PFSK-1 (cell line): ENCODE measurements around the gene ADIRF.

ENCODE experiments used
- FOXP2 ChIP-seq: optimal IDR thresholded peaks from 2 replicates; pipeline ENCODE3; 2011; ENCODE audit warnings: borderline replicate concordance, control low read depth, inconsistent platforms; ENCODE audit not compliant: insufficient read depth; ENCODE audit errors: extremely low read length, extremely low read depth
- POLR2AphosphoS5 ChIP-seq: IDR thresholded peaks from 2 replicates; pipeline ENCODE4 v1.6.1; 2012; ENCODE audit warnings: low read depth, mild to moderate bottlenecking, control low read depth, low read length, moderate library complexity
- REST ChIP-seq, 2 experiments: IDR thresholded peaks; 2 replicates each; pipeline versions ENCODE4 v1.6.1 to v1.8.0; 2011 to 2012; ENCODE audit warnings: low read depth in 2 of 2, low read length in 2 of 2, control low read depth in 1 of 2, inconsistent platforms in 1 of 2, mild to moderate bottlenecking in 1 of 2, moderate library complexity in 1 of 2; ENCODE audit not compliant: insufficient read depth in 1 of 2
- SIN3A ChIP-seq: IDR thresholded peaks from 2 replicates; pipeline ENCODE4 v1.6.1; 2012; ENCODE audit warnings: mild to moderate bottlenecking, low read length, moderate library complexity, borderline replicate concordance; ENCODE audit not compliant: insufficient read depth
- TAF1 ChIP-seq: IDR thresholded peaks from 2 replicates; pipeline ENCODE4 v1.6.1; 2012; ENCODE audit warnings: low read length, control low read depth, borderline replicate concordance; ENCODE audit not compliant: insufficient read depth

Gene ADIRF

GRCh38 chr10:86936661-86937501 lies 31.4 kb upstream of the ADIRF start:
- TF ChIP-seq FOXP2 (no peak), POLR2AphosphoS5 (no peak), REST (IDR thresholded peaks at IDR 0.05; ENCODE audit: insufficient read depth in 1 of 2, low read depth in 2 of 2, low read length in 2 of 2) (no peak), TAF1 (no peak), SIN3A (no peak)

- TF ChIP-seq SIN3A (no peak), REST (IDR thresholded peaks at IDR 0.05; ENCODE audit: insufficient read depth in 1 of 2, low read depth in 2 of 2, low read length in 2 of 2) (no peak), FOXP2 (no peak), TAF1 (no peak), POLR2AphosphoS5 (no peak)
Observed at GRCh38 chr10:86937502-86938154, 30.7 kb upstream of the ADIRF start.

- TF ChIP-seq FOXP2 = no peak
- no peak for TF ChIP-seq SIN3A
- no peak for TF ChIP-seq POLR2AphosphoS5
- TF ChIP-seq REST (IDR thresholded peaks at IDR 0.05; ENCODE audit: insufficient read depth in 1 of 2, low read depth in 2 of 2, low read length in 2 of 2) = no peak
- no peak for TF ChIP-seq TAF1
Observed at GRCh38 chr10:86938260-86938659, 30.0 kb upstream of the ADIRF start.

GRCh38 chr10:86940677-86941076 lies 27.6 kb upstream of the ADIRF start:
- TF ChIP-seq REST (IDR thresholded peaks at IDR 0.05; ENCODE audit: insufficient read depth in 1 of 2, low read depth in 2 of 2, low read length in 2 of 2) (no peak), FOXP2 (no peak)
